ENCODE results near the gene TRAP1.

The TRAP1 gene

DNA sequence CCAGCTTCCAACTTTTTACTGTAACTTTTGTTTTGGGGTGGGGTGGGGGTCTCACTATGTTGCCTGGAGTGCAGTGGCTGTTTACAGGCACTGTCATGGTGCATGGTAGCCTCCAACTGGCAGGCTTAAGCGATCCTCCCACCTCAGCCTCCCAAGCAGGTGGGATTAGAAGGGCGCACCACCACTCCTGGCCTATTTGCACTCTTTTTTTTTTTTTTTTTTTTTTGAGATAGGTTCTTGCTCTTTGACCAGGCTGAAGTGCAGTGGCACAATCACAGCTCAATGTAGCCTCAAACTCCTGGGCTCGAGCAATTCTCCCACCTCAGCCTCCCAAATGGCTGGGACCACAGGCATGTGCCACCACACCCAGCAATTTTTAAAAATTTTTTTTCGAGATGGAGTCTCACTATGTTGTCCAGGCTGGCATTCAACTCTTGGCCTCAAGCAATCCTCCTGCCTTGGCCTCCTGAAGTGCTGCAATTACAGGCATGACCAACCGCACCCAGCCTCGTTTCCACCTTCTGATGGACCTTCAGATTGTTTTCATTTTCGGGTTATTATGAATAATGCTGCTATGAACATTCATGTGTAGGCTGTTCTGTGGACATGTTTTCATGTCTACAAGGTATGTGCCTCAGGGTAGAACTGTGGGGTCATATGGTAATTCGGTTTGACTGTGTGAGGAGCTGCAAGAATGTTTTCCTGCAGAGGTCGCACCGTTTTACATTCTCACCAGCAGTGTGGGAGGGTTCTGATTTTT is 10.9 kb downstream of the TRAP1 start:
- FAIRE-seq = no peak

DNA sequence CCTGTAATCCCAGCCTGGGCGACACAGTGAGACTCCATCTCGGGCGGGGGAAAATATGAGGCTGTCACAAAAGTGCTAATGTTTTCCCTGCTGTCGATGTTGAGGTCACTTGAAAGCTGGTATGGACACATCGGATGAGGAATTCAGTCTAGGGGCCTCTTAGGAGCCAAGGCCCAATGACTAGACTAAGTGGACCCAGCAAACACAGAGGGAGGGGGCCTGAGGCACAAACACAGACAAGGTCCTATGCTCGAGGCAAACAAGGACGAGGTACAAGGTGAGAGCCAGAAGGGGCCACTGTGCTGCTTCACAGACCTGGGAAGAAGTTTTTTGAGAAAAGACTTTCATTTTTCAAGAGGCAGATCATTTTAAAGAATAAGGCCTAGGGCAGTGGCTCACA is 15.2 kb downstream of the TRAP1 start:
- no peak for FAIRE-seq

DNA sequence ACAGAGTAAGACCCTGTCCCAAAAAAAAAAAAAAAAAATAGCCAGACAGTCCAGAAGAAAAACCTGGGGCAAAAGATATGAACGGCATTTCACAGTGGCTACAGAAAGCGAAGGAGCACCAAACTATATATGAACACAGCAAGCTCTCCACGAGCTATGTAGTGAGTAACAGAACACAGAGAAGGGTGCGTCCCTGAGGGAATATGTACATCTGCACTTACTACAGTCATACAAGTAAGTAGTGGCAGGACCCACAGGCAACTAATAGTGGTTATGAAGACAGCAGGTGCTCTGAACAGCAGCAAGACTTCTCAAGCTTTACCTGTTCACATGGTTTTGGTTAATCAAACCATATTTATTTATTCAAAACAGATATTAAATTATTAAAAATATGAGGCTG is 15.8 kb downstream of the TRAP1 start:
- FAIRE-seq = no peak

DNA sequence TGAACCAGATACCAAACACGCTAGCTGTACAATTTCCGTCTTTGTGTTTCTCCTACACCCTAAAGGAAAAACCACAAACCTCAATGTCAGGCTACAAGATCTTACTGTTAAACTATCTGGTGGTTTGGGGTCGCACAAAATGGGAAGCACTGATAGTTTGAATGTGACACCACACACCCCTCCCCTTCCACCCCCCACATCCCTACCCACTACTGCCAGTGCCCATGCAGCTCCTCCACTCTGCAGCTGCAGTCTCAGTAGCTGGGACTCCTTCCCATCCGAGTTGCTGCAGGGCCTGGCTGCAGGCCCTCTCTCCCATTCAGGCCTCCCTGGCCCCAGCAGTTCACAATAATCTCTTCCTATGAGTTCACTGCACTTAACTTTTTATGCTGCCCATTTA is 18.4 kb downstream of the TRAP1 start:
- no peak for FAIRE-seq

DNA sequence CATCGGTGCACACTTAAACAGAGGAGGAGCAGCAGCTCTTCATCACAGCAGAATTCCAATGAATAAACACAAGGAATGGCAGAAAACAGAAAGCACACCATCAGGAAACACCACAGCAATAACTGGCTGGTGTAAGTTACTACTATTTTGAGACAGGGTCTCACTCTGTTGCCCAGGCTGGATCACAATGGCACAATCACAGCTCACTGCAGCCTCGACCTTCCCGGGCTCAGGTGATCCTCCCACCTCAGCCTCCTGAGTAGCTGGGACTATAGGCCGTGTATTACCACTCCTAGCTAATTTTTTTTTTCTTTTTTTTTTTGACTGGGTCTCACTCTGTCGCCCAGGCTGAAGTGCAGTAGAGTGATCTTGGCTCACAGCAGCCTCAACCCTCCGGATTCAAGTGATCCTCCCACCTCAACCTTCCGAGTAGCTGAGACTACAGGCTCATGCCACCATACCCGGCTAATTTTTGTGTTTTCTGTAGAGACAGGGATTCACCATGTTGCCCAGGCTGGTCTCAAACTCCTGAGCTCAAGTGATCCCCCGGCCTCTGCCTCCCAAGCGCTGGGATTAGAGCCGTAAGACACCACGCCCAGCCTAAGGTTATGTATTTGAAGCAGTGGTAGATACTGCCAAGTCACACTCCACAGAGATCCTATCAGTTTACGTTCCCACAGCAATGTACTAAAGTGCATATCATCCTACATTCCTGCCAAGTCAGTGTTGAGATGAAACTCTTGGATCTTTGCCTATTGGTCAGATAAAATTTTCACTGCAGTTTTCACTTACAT is 20.7 kb downstream of the TRAP1 start:
- no peak for FAIRE-seq

DNA sequence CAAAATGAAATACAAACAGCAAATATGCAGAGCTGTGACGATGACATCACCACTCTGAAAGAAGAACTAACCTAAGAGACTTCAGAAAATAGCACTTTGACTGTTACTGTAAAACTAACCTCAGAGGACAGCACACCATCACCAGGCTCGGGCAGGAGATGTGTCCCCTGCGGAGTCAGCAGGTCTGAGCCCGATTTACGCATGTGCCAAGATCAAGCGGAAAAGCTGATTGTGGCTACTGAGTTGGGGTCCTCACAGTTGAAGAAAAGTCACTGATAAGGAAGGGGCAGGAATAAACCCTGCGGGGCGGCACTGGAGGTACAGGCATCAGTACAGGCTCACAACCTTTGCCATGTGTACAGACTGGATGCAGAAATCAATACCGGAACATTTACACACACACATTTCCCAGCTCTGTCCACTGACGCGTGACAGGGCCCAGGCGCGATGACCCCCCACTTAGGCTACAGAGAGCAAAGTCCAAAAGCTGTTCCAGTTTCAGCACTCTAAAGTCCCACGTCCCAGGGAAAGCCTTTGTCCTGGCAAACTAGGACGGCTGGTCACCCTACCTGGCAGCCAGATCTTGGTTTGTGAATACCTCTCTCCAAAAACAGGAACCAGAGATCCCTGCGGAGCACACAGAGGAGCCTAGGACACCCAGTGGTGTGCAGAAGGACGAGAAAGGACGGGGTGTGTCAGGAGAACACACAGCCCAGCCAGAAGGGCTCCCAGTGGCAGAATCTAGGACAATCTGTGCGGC is 21.5 kb downstream of the TRAP1 start:
- no peak for FAIRE-seq

DNA sequence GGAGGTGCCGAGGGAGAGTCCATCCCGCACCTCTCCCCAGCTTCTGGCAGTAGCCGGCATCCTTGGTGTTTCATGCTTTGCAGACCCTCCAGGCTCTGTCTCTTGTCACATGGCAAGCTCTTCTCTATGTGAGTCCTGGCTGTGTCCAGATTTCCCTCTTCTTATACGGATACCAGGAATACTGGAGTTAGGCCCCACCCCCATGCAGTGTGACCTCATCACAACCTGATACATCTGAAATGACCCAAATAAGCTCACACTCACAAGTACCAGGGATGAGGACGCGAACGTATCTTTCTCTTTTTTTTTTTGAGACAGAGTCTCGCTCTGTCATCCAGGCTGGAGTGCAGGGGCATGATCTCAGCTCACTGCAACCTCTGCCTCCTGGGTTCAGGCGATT is 23.3 kb downstream of the TRAP1 start:
- no peak for FAIRE-seq

DNA sequence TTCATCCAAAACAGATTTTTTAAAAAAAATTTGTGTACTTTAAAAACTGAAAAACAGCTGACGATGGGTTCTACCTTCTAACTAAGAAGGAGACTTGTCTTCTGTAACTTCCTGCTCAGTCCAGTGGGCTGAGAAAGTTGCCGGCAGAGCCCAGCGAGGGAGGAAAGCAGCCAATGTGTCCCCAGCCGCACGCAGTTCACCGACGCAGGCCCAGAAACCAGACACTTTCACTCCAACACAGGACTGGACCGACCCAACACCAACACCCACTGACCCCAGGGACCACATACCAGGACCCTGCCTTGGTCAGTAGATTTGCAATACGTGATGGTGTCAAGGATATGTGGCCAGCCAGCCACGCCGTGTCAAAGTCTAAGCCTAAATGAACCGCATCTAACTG is 25.6 kb downstream of the TRAP1 start:
- no peak for FAIRE-seq

DNA sequence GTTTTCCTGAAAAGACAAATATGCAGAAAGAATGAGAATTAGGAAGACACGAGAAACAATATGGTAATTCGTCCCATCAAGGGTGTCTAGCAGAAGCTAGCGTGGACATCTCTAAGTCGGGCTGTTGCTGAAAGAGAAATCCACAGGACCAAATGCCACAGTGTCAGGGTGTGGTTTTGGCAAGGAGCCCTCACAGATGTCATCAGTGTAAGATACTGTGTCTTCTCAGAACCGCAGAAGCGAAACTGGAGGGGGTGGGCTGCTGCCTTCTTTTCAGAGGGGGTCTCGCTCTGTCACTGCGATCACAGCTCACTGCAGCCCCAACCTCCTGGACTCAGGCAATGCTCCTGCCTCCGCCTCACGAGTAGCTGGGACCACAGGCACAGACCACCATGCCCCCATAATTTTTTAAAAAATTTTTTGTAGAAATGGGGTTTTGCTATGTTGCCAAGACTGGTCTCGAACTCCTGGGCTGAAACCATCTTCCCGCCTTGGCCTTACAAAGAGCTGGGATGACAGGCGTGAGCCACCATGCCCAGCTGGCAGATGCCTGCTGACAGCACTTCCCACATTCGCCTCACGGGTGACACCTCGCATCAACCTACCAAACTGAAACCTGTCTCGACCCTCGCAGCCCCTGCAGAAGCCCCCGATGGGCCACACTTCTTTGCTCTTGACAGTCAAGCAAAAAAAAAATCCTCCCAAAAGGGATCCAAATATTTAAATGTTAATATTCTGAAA is 26.2 kb downstream of the TRAP1 start:
- no peak for FAIRE-seq

DNA sequence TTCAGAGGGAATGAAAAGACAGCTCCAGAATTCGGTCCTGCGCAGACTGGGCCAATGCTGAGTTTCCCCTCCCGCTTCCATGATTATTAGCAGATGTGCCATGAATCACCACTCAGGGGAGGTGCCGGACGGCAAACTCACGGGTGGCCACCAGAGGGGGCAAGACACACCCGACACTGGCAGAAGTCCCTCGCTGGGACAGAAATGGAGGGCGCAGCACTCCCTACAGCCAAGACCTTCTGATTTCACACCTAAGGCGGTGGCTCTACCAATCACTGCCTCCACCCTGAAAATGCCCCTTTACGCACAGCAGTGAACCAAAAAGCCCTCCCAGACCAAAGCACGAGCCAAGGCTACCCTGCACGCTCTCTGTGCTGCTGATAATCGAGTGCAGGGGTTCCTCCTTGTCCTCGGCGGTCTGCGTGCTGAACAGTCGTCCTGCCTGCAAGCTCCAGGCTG is 26.8 kb downstream of the TRAP1 start:
- FAIRE-seq = no peak

DNA sequence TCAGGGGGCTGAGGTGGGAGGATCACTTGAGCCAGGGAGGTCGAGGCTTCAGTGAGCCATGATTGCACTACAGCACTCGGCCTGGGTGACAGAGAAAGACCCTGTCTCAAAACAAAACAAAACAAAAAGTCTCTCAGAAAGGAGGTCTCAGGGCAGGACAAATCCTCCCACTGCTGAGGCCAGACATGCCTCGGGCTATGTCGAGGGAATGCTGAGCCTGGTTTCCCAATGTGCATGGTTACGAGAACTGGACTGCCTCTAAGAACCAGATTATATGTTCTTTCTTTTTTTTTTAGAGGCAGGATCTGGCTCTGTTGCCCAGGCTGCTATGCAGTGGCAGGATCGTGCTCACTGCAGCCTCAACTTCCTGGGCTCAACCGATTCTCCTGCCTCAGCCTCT is 27.6 kb downstream of the TRAP1 start:
- no peak for FAIRE-seq

DNA sequence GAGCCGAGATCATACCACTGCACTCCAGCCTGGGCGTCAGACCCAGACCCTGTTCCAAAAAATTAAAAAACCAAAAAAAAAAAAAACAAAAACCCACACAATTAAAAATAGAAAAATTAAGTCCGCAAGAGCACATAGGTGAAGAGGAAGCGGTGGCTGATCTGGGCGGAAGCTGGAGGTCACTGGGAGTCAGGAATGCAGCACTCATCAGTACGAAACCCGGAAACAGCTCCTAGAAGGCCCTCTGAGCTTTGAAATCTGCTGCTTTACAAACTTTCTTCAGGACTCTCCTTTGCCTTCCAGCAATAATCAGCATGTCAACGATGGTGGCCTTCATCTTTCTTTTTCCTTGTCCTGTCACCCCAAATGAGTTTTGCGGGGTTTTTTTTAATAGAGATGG is 29.5 kb downstream of the TRAP1 start:
- FAIRE-seq = no peak

DNA sequence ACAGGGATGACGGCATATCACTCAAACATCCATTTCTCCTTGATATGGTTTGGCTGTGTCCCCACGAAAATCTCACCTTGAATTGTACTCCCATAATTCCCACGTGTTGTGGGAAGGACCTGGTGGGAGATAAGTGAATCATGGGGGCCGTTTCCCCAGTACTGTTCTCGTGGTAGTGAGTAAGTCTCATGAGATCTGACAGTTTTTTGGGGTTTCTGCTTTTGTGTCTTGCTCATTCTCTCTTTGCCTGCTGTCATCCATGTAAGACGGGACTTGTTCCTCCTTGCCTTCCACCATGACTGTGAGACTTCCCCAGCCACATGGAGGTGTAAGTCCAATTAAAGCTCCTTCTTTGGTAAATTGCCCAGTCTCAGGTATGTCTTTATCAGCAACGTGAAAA is 30.3 kb downstream of the TRAP1 start:
- FAIRE-seq = no peak

DNA sequence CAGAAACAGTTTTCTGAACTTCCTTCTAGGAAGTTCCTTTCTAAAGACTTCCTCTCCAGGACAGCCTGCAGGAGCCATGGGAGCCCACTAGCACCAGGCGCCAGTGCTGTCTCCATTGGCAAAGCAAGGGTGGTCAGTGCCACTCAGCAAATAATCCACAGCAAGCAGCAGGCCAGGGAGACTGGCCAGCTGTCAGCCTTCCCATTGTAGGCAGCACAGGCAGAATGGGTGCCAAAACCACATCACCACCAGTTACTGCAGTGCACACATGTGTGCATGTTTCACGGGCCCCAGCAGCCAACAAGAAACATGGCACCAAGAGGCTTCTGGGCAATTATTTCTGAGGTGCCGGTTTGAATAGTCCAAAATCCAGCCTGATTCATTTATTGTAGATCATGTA is 36.1 kb downstream of the TRAP1 start:
- no peak for FAIRE-seq

DNA sequence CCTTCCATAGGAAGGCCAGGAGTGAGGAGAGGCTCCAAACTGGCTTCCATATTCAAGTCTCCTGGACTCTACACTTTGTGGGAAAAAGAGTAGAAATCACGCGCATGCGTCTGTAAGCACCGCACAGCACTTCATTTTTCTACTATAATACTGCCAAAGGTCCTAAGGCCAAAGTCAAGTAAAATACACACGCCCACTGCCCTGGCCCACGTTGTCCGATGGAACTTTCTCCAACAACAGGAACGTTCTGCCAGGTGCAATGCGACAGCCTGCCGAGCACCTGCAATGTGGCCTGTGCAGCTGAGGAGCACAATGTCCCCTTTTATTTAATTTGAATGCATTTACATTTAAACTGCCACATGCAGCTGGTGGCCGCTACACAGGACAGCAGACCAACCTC is 39.3 kb downstream of the TRAP1 start:
- no peak for FAIRE-seq

DNA sequence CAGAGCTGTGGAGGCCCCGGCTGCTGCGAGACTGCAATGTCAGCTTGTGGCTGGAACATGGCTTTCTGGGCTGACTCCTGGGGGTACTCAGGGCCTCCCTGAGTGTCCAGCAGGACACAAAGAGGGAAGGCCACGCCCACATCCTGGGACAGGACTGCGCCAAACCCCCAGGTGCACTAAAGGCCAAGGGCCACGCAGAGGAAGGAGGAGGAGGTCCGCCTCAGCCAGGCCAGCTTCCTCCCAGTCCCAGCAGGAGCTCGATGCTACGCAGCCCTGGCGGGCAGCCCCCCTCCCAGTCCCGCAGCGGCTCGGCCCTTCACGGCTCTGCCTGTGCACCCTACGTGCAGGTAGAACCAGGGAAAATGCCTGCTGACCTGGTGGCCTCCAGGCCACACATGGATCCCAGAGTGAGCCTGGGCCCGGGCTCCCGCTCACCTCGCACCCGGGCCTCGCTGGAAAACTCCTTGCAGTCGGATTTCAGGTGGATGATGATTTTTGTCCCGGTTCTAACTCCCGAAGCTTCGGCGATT is 41.7 kb downstream of the TRAP1 start:
- no peak for FAIRE-seq

DNA sequence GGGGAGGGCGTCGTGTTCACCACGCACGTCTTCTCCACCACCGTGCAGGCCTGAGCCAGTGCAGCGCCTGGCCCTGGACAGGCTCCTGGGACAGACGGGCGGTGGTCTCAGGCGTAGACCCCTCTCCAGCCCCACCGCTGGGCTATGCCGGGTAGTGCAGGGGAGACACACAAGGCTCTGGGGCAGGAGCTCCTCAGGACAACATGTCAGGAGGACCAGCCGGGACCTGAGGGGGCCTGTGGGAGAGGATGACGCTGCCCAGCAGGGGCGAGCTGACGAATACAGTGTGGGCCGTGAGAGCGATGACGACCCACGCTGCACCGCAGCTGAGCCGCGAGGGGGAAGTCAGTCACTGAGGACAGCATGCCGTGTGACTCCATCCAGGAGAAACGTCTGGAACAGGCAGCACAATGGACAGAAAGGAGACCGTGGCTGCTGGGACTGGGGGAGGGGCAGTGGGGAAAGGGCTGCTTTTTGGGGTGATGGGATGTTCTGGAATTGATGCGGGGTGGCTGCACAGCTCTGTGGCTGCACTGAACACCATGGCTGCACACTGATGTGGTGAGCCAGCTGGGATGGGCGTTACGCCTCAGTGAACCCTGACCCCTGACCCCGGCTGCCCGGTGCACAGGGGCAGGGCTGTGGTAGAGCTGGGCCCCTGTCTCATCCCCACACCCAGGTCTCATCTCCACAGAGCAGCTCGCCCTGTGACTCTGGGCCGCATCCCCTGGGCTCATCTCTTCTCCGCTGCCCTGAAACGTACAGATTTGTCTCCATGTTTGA is 42.6 kb downstream of the TRAP1 start:
- FAIRE-seq = no peak

DNA sequence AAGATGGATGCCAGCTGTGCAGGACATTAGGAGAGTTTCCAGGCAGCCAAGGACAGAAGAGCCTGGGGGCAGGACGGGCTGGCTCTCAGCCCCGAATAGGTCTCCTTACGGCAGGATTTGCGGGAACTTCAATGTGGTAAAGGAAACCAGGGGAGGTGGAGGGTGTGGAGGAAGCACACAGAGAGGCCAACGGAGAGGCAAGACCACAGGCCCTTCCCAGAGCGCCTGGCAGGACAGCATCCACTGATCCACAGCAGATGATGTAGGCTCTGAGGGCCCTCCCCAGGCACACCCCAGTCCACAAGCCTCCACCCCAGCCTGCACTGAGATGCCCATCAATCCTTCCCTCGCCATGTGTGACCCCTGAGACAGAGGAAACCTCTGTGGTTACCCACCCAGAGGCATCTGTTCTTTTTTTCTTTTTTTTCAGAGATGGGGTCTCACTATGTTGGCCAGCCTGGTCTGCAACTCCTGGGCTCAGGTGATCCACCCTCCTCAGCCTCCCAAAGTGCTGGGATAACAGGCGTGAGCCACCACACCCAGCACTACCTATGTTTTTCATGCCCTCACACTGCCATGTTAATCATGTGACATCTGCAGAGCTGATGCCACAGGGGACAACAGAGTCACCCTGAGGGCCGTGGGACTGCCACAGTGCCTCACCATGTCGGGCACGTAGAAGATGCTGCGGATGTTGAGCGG is 43.5 kb downstream of the TRAP1 start:
- FAIRE-seq = no peak

DNA sequence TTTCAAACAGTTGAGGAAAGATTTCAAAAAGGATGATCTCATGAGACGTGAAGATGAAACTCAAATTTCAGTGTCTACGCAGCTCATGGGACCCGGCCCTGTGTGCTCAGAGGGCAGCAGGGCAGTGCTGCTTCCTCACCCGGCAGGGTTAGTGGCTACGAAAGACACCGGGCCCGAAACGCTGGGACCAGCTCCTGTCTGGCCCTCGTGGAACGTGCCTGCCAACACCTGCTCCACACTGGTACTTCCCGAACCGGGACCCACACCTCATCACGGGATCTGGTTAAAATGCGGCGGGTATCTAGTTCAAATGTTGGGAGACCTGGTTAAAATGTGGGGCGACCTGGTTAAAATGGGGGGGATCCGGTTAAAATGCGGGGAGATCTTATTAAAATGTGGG is 44.1 kb downstream of the TRAP1 start:
- no peak for FAIRE-seq

DNA sequence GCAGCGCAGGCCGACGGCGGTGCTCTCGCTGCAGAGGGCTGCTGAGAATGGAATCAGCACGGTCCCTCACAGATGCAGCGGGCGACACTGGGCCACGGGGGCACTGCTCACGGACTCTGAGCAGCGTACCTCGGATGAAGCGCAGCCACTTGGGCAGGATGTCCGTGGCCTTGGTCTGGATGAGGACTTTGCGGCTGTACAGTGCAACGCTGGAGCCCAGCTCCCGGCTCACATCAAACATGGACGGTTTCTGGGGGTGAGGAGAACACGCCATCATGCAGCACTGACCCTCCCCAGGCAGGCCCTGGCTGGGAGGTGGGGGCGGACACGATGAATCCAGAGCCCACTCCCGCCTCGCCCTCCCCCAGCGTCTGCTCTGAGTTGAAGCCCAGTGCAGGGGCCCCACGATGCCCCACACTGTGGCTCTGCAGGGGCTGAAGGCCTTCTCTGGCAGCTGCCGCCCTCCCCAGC is 44.7 kb downstream of the TRAP1 start:
- no peak for FAIRE-seq

DNA sequence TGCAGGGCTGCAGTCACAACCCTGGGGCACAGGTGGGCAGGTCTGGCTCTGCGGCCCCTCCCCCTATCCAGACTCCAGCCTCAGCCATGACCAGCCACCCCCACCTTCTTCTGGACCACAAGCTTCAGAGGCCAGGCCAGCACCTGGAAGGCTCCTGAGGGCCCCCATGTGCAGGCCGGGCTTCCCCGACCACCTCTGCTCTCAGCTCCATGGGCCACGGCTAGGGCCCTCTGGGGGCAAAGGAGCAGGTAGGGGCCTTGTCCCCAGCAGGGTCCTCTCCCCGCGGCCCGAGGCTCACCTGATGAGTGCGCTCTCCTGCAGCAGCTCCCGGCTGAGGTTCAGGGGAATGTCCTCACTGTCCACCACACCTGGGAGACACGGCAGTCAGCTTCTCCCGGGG is 45.9 kb downstream of the TRAP1 start:
- FAIRE-seq = no peak

Measured in A204.1 (cell line).